CD4-positive, alpha-beta T cell treated with Interleukin-15 for 1 hour (primary cell): ENCODE results near the gene TMEM129.
"Not testable (repeated sequence)": the region's sequence is repeated elsewhere in the genome, so short reads cannot be mapped to it uniquely, and the experiment has no call there.

ENCODE experiments used
- DNase-seq: peaks from one replicate; pipeline ENCODE4 v3.0.0-alpha.2; 2020

The TMEM129 gene

GRCh38 chr4:1690698-1691097 is 30.4 kb downstream of the TMEM129 start:
- no peak for DNase-seq

GRCh38 chr4:1686440-1687036 is 34.6 kb downstream of the TMEM129 start:
- DNase-seq, result no peak

- DNase-seq, result no peak
These were observed 35.6 kb downstream of the TMEM129 start for GRCh38 chr4:1685235-1686150.

- no peak for DNase-seq
These were observed 36.5 kb downstream of the TMEM129 start for GRCh38 chr4:1684506-1685234.

- DNase-seq, result peak; percentile 92
These were observed 37.2 kb downstream of the TMEM129 start, which contains the start of gene FAM53A for GRCh38 chr4:1683736-1684505. Gene FAM53A, minus strand, starts transcription at chr4:1684313. Its CDS starts 15,572 bp downstream, at chr4:1668741.

- DNase-seq, result no peak
These were observed 37.8 kb downstream of the TMEM129 start for GRCh38 chr4:1683261-1683735.

GRCh38 chr4:1682860-1683259 is 38.3 kb downstream of the TMEM129 start:
- DNase-seq, result no peak

GRCh38 chr4:1678244-1678643 is 42.9 kb downstream of the TMEM129 start:
- DNase-seq, result no peak

GRCh38 chr4:1676605-1677525 is 44.3 kb downstream of the TMEM129 start:
- DNase-seq, result no peak

GRCh38 chr4:1675802-1676137 is 45.4 kb downstream of the TMEM129 start:
- no peak for DNase-seq

- no peak for DNase-seq
These were observed 45.9 kb downstream of the TMEM129 start for GRCh38 chr4:1675136-1675801.

- DNase-seq, result no peak
These were observed 46.4 kb downstream of the TMEM129 start for GRCh38 chr4:1674682-1675081.

GRCh38 chr4:1673671-1674070 is 47.5 kb downstream of the TMEM129 start:
- DNase-seq, result no peak

GRCh38 chr4:1671011-1671410 is 50.1 kb downstream of the TMEM129 start:
- not testable (repeated sequence) for DNase-seq

GRCh38 chr4:1670279-1670678 is 50.8 kb downstream of the TMEM129 start:
- DNase-seq, result no peak

GRCh38 chr4:1669850-1670249 is 51.3 kb downstream of the TMEM129 start:
- no peak for DNase-seq

GRCh38 chr4:1669270-1669669 is 51.9 kb downstream of the TMEM129 start:
- no peak for DNase-seq

- no peak for DNase-seq
These were observed 52.7 kb downstream of the TMEM129 start for GRCh38 chr4:1668488-1668840.

GRCh38 chr4:1667273-1667672 is 53.9 kb downstream of the TMEM129 start:
- DNase-seq, result no peak

- no peak for DNase-seq
These were observed 54.7 kb downstream of the TMEM129 start for GRCh38 chr4:1666391-1666790.
